ENCODE data around the gene SYMPK.

Gene SYMPK

DNA sequence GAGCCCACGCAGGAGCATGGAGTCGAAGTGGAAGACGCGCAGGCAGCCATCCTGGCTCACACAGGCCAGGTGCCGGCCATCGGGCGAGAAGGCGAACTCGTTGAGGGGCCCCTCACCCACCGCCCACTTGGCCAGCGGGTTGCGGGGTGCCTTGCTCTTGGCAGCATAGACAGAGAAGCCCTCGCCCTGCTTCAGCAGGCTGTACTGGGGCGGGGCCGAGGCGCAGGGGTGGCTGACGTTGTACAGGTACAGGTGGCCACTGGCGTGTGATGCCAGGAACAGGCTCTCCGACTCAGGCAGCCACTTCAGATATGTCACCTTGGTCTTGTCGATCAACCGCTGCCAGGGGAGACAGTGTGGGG, 76.4 kb downstream of the SYMPK start:
- TF ChIP-seq BACH2 (CRISPR knock-in tag; IDR thresholded peaks at IDR 0.05; ENCODE audit: borderline replicate concordance) (no peak), ZFP30 (CRISPR knock-in tag; IDR thresholded peaks at IDR 0.05) (no peak), ZC3H10 (CRISPR knock-in tag; IDR thresholded peaks at IDR 0.05) (no peak), TCF4 (CRISPR knock-in tag; IDR thresholded peaks at IDR 0.05; ENCODE audit: borderline replicate concordance) (no peak), CSRNP3 (CRISPR knock-in tag; IDR thresholded peaks at IDR 0.05) (no peak), ZNF565 (CRISPR knock-in tag; conservative IDR thresholded peaks at IDR 0.05; ENCODE audit: low read depth) (no peak), ZNF70 (CRISPR knock-in tag; IDR thresholded peaks at IDR 0.05) (no peak), CSDC2 (CRISPR knock-in tag; IDR thresholded peaks at IDR 0.05) (no peak), ISL1 (CRISPR knock-in tag; IDR thresholded peaks at IDR 0.05) (no peak), PPARA (CRISPR knock-in tag; IDR thresholded peaks at IDR 0.05; ENCODE audit: borderline replicate concordance) (no peak), ZFP3 (CRISPR knock-in tag; IDR thresholded peaks at IDR 0.05) (no peak), ARNTL (CRISPR knock-in tag; IDR thresholded peaks at IDR 0.05; ENCODE audit: borderline replicate concordance, low read depth) (no peak), POU6F1 (CRISPR knock-in tag; IDR thresholded peaks at IDR 0.05; ENCODE audit: borderline replicate concordance, low read depth) (no peak), CREB5 (CRISPR knock-in tag; IDR thresholded peaks at IDR 0.05; ENCODE audit: low read depth) (no peak), OSR1 (CRISPR knock-in tag; IDR thresholded peaks at IDR 0.05) (no peak), ZNF8 (CRISPR knock-in tag; IDR thresholded peaks at IDR 0.05) (no peak), SNAI2 (CRISPR knock-in tag; IDR thresholded peaks at IDR 0.05) (no peak), TOX (CRISPR knock-in tag; IDR thresholded peaks at IDR 0.05; ENCODE audit: borderline replicate concordance) (no peak), GLIS3 (CRISPR knock-in tag; IDR thresholded peaks at IDR 0.05) (no peak)
- TF ChIP-seq, protein P1, sequence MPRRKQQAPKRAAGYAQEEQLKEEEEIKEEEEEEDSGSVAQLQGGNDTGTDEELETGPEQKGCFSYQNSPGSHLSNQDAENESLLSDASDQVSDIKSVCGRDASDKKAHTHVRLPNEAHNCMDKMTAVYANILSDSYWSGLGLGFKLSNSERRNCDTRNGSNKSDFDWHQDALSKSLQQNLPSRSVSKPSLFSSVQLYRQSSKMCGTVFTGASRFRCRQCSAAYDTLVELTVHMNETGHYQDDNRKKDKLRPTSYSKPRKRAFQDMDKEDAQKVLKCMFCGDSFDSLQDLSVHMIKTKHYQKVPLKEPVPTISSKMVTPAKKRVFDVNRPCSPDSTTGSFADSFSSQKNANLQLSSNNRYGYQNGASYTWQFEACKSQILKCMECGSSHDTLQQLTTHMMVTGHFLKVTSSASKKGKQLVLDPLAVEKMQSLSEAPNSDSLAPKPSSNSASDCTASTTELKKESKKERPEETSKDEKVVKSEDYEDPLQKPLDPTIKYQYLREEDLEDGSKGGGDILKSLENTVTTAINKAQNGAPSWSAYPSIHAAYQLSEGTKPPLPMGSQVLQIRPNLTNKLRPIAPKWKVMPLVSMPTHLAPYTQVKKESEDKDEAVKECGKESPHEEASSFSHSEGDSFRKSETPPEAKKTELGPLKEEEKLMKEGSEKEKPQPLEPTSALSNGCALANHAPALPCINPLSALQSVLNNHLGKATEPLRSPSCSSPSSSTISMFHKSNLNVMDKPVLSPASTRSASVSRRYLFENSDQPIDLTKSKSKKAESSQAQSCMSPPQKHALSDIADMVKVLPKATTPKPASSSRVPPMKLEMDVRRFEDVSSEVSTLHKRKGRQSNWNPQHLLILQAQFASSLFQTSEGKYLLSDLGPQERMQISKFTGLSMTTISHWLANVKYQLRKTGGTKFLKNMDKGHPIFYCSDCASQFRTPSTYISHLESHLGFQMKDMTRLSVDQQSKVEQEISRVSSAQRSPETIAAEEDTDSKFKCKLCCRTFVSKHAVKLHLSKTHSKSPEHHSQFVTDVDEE (CRISPR knock-in tag; IDR thresholded peaks at IDR 0.05) = no peak
- ATAC-seq = no peak

DNA sequence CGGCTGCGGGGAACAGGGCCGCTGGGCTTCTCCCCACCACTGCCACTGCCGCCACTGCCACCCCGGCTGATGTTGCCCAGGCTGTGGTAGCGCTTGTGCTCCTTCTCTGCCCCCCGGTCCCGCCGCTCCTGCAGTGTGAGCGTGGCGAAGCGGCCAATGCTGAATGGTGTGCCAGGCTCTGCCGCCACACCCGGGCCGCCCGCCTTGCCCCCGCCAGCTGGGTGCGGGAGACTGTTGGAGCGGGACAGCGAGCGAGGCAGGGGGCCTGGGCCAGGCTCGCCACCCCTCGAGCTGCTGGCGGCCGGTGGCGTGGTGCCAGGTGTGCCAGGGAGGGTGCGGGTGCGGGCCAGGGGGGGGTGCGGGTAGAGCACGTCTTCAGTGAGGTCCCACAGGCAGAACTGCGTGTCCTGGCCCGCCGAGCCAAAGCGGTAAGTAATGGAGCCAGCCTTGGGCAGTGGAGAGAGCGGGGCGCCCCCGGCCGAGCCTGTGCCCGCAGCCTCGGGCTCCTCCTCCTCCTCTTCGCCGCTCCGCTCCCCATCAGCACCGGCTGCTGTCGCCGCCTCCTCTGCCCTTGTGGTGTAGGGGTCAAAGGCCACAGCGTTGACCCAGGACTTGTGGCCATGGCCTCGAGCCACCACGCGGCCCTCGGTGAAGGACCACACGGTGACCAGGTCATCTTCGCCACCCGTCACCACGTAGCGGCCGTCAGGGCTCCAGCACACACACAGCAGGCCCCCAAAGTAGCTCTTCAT, 77.0 kb downstream of the SYMPK start:
- TF ChIP-seq CREB5 (CRISPR knock-in tag; IDR thresholded peaks at IDR 0.05; ENCODE audit: low read depth) = no peak
- no peak for TF ChIP-seq OSR1 (CRISPR knock-in tag; IDR thresholded peaks at IDR 0.05)
- no peak for TF ChIP-seq ZNF70 (CRISPR knock-in tag; IDR thresholded peaks at IDR 0.05)
- no peak for TF ChIP-seq GLIS3 (CRISPR knock-in tag; IDR thresholded peaks at IDR 0.05)
- no peak for TF ChIP-seq ISL1 (CRISPR knock-in tag; IDR thresholded peaks at IDR 0.05)
- no peak for TF ChIP-seq CSRNP3 (CRISPR knock-in tag; IDR thresholded peaks at IDR 0.05)
- TF ChIP-seq TCF4 (CRISPR knock-in tag; IDR thresholded peaks at IDR 0.05; ENCODE audit: borderline replicate concordance) = no peak
- TF ChIP-seq ESRRG (CRISPR knock-in tag; IDR thresholded peaks at IDR 0.05) = no peak
- TF ChIP-seq ZNF565 (CRISPR knock-in tag; conservative IDR thresholded peaks at IDR 0.05; ENCODE audit: low read depth) = no peak
- no peak for TF ChIP-seq ARNTL (CRISPR knock-in tag; IDR thresholded peaks at IDR 0.05; ENCODE audit: borderline replicate concordance, low read depth)
- no peak for TF ChIP-seq PPARA (CRISPR knock-in tag; IDR thresholded peaks at IDR 0.05; ENCODE audit: borderline replicate concordance)
- TF ChIP-seq RARB (CRISPR knock-in tag; IDR thresholded peaks at IDR 0.05) = no peak
- no peak for TF ChIP-seq PATZ1 (CRISPR knock-in tag; IDR thresholded peaks at IDR 0.05; ENCODE audit: borderline replicate concordance)
- no peak for TF ChIP-seq POU6F1 (CRISPR knock-in tag; IDR thresholded peaks at IDR 0.05; ENCODE audit: borderline replicate concordance, low read depth)
- no peak for TF ChIP-seq CSDC2 (CRISPR knock-in tag; IDR thresholded peaks at IDR 0.05)
- no peak for TF ChIP-seq ZFP30 (CRISPR knock-in tag; IDR thresholded peaks at IDR 0.05)
- ATAC-seq = no peak
